Ishikawa (cell line): ENCODE measurements around the gene LONRF3.

Source experiments
- CEBPB ChIP-seq: IDR thresholded peaks from 2 replicates; pipeline ENCODE4 v1.6.1; 2012
- CREB1 ChIP-seq: IDR thresholded peaks from 2 replicates; pipeline ENCODE4 v1.6.1; 2012; ENCODE audit warnings: low read depth
- EGR1 ChIP-seq: IDR thresholded peaks from 2 replicates; pipeline ENCODE4 v1.6.1; 2012
- EP300 ChIP-seq: IDR thresholded peaks from 2 replicates; pipeline ENCODE4 v1.6.1; 2012; ENCODE audit warnings: borderline replicate concordance
- FOXM1 ChIP-seq: IDR thresholded peaks from 2 replicates; pipeline ENCODE4 v1.6.1; 2012; ENCODE audit warnings: low read depth, borderline replicate concordance
- NFIC ChIP-seq: IDR thresholded peaks from 2 replicates; pipeline ENCODE4 v1.6.1; 2012
- RAD21 ChIP-seq: IDR thresholded peaks from 2 replicates; pipeline ENCODE4 v1.6.1; 2012; ENCODE audit warnings: low read depth
- TAF1 ChIP-seq: IDR thresholded peaks from 2 replicates; pipeline ENCODE4 v1.6.1; 2012; ENCODE audit warnings: low read depth, mild to moderate bottlenecking
- TCF12 ChIP-seq: IDR thresholded peaks from 2 replicates; pipeline ENCODE4 v1.6.1; 2012; ENCODE audit warnings: low read depth
- TEAD4 ChIP-seq: IDR thresholded peaks from 2 replicates; pipeline ENCODE4 v1.6.1; 2012
- YY1 ChIP-seq: IDR thresholded peaks from 2 replicates; pipeline ENCODE4 v1.6.1; 2012; ENCODE audit warnings: low read depth
- ZBTB7A ChIP-seq: IDR thresholded peaks from 2 replicates; pipeline ENCODE4 v1.6.1; 2012; ENCODE audit warnings: low read depth
- TF ChIP-seq, protein P1 (sequence below): IDR thresholded peaks from 2 replicates; pipeline ENCODE4 v1.6.1; 2012; ENCODE audit warnings: low read depth, mild to moderate bottlenecking
- TF ChIP-seq, protein P2 (sequence below): IDR thresholded peaks from 2 replicates; pipeline ENCODE4 v1.6.1; 2012
- TF ChIP-seq, protein P3 (sequence below): IDR thresholded peaks from 2 replicates; pipeline ENCODE4 v1.6.1; 2012

Gene LONRF3

DNA sequence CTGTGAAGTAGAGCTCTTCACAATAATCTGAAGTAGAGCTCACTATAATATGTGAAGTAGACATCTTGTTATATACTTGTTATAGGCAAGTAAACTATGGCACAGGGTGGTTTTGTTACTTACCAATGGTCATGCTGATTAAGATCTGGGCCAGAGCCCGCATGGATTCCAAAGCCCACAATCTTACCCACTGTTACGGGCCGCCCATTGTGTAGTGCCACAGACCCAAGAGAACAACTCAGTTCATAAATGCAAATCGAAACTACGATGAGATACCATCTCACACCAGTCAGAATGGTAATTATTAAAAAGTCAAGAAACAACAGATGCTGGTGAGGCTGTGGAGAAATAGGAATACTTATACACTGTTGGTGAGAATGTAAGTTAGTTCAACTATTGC lies 51.5 kb downstream of the LONRF3 start:
- TF ChIP-seq CREB1 (no peak), YY1 (no peak), FOXM1 (no peak), EP300 (no peak), CEBPB (no peak), RAD21 (no peak)
- TF ChIP-seq, protein P1, sequence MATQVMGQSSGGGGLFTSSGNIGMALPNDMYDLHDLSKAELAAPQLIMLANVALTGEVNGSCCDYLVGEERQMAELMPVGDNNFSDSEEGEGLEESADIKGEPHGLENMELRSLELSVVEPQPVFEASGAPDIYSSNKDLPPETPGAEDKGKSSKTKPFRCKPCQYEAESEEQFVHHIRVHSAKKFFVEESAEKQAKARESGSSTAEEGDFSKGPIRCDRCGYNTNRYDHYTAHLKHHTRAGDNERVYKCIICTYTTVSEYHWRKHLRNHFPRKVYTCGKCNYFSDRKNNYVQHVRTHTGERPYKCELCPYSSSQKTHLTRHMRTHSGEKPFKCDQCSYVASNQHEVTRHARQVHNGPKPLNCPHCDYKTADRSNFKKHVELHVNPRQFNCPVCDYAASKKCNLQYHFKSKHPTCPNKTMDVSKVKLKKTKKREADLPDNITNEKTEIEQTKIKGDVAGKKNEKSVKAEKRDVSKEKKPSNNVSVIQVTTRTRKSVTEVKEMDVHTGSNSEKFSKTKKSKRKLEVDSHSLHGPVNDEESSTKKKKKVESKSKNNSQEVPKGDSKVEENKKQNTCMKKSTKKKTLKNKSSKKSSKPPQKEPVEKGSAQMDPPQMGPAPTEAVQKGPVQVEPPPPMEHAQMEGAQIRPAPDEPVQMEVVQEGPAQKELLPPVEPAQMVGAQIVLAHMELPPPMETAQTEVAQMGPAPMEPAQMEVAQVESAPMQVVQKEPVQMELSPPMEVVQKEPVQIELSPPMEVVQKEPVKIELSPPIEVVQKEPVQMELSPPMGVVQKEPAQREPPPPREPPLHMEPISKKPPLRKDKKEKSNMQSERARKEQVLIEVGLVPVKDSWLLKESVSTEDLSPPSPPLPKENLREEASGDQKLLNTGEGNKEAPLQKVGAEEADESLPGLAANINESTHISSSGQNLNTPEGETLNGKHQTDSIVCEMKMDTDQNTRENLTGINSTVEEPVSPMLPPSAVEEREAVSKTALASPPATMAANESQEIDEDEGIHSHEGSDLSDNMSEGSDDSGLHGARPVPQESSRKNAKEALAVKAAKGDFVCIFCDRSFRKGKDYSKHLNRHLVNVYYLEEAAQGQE, result no peak

DNA sequence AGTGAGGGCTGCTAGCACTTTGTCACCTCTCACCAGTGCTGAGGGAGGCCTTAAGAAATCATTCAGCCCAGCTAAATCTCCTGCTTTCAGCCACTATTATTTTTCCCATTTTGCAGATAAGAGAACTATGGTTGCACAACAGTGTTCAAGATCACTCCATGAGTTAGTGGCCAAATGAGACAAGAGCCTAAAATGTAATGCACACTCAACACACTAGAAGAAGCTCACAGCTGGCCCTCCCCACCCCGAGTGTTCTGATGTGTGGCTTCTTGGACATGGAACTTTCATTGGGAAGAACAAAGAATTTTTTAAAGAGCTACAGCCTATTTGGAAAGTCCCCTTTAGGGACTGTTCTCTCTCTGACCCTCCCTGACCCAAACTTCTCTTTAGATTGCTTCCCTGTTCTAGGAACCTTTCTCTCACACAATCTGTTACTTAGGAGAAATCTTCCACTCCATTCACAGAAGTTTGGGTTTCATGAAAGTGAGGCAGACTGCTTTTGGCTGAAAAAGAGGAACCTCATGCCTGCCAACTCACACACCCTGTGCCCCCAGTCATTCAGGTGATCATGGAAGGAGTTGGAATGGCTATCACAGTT lies 54.4 kb downstream of the LONRF3 start:
- TF ChIP-seq ZBTB7A (no peak), NFIC (no peak), RAD21 (no peak), YY1 (no peak)
- TF ChIP-seq, protein P2, sequence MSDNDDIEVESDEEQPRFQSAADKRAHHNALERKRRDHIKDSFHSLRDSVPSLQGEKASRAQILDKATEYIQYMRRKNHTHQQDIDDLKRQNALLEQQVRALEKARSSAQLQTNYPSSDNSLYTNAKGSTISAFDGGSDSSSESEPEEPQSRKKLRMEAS, result no peak
- TF ChIP-seq, protein P3, sequence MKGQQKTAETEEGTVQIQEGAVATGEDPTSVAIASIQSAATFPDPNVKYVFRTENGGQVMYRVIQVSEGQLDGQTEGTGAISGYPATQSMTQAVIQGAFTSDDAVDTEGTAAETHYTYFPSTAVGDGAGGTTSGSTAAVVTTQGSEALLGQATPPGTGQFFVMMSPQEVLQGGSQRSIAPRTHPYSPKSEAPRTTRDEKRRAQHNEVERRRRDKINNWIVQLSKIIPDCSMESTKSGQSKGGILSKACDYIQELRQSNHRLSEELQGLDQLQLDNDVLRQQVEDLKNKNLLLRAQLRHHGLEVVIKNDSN, result no peak

DNA sequence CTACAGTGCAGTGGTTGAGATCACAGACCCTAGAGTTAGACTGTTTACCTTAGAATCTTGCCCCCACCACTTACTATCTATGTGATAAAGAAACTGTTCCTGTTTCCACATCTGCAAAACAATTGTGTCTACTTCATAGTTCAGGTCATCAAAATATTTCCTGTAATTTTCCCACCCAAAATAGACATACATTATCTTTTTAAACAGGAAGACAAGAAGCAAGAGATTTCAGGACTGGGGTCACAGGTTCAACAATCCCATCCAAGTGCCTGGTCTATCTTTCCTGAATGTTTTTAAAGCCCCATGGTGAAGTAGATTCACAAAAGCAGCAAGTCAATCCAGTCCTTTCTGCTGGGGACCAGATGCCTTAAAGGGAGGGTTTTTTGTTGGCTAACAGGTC lies 56.6 kb downstream of the LONRF3 start:
- TF ChIP-seq ZBTB7A, result no peak
- TF ChIP-seq, protein P2, result no peak
- TF ChIP-seq, protein P1, result no peak
- no peak for TF ChIP-seq EGR1
- no peak for TF ChIP-seq CEBPB
- no peak for TF ChIP-seq CREB1
- TF ChIP-seq RAD21, result no peak
- no peak for TF ChIP-seq TEAD4
- no peak for TF ChIP-seq TAF1
- no peak for TF ChIP-seq FOXM1
- no peak for TF ChIP-seq EP300

DNA sequence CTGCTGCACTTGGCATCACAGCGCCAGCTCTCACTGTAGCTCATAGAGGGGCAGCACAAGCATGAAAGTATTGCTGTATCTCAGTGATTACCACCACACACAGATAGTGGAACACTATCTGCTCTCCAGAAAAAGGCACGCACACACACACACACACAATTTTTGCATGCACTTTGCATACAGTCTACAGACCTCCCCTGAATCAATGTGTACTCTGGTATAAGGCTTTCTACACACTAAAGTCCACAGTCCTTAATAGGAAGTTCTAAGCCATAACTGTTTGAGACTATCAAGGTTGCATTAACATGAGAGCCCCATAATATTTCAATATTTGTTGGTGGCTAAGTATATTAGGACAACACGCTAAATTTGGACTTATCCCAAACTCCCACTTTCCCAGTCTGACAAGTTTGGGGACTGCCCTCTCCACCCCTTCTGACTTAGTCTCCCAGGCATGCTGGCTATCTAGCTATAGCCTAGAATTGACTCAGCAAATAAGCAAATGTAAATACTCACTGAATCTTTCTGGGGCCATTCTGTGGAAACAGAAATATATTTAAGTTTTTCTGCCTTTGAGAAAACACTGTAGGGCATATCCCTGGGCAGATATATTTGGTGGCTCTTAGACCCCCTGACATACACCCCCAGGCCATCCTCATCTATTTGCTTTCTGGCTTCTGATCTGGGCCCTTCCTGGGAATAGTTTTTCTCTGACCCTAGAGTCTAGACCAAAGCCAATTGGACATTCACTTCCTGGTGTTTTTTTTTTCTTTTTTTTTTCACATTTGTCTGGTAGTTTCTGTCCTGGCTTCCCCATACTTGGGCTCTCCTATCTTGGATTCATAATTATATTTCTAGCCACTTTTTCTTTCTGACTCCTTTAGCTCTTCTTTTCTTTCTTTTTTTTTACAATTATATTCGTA lies 62.0 kb downstream of the LONRF3 start:
- TF ChIP-seq, protein P1, result no peak
- TF ChIP-seq NFIC, result no peak

DNA sequence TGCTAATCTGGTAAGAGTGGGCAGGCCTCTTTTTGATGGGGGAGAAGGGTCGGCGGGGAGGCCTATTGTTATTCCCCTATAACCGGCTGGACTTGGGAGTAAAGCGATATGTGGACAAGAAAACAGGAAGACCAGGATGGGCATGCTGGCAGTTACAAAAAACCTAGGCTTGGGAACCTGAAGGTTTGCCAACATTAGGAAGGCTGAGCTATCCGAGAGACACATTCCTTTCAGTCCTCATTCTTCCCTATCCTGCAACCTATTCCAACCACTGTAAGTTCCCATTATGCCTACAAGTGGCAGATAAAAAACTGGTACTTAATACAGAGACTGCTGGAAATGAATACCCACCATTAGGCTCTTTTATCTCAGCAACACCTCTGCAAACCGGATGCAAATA lies 66.0 kb downstream of the LONRF3 start:
- TF ChIP-seq ZBTB7A, result no peak
- no peak for TF ChIP-seq CREB1
- TF ChIP-seq FOXM1, result no peak
- TF ChIP-seq, protein P3, result no peak
- TF ChIP-seq CEBPB, result no peak
- TF ChIP-seq RAD21, result no peak
- TF ChIP-seq TCF12, result no peak
- TF ChIP-seq TAF1, result no peak
- TF ChIP-seq YY1, result no peak
- no peak for TF ChIP-seq TEAD4
- TF ChIP-seq EGR1, result no peak
- TF ChIP-seq, protein P1, result no peak
- no peak for TF ChIP-seq NFIC
- TF ChIP-seq EP300, result no peak
- TF ChIP-seq, protein P2, result no peak
